ENCODE measurements around the gene CDC42SE2.
"Not testable (repeated sequence)": the region's sequence is repeated elsewhere in the genome, so short reads cannot be mapped to it uniquely, and the experiment has no call there.

Gene CDC42SE2

DNA sequence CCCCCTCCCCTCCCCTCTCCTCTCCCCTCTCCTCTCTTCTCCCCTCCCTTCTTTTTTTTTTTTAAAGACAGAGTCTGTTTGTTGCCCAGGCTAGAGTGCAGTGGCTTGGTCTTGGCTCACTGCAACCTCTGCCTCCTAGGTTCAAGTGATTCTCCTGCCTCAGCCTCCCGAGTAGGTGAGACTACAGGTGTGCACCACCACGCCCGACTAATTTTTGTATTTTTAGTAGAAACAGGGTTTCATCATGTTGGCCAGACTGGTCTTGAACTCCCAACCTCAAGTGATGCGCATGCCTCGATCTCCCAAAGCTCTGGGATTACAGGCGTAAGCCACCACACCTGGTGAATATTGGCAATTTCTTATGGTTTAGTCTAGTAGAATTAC is 14.9 kb downstream of the CDC42SE2 start:
- not testable (repeated sequence) for H3K27me3 ChIP-seq (ENCODE audit: insufficient read depth, low read length); H3K36me3 ChIP-seq (ENCODE audit: insufficient read depth, low read length); H2AFZ ChIP-seq (ENCODE audit: low read length, unreplicated experiment); H3K4me3 ChIP-seq (ENCODE audit: low read depth, low read length); H3K27ac ChIP-seq (ENCODE audit: low read depth, low read length)
- Histone ChIP-seq H3K79me2 (ENCODE audit: control insufficient read depth, insufficient read depth, low read length, unreplicated experiment) (peaks cover 64% of the 10 kb centered on the region), H3K4me1 (ENCODE audit: control insufficient read depth, insufficient read depth, low read length, unreplicated experiment) (peaks cover 17% of the 10 kb centered on the region)

DNA sequence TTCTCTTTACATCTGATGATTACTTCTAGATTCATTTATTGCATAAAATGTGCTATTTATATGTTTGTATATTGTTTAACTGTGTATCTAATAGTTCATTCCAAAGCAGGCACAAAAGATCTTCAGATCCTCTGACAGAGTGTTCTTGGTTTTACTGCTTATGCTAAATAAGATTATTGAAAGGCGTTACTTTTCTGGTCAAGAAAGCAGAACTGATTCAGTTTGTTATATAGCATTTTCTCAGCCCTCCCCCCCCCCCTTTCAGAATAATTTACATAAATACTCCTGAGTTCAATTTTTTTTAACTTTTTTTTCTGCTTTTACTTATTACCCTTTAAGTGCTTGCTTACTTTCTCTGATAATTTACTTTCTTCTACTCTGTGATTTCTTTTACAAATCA is 15.4 kb downstream of the CDC42SE2 start:
- Histone ChIP-seq H3K79me2 (ENCODE audit: control insufficient read depth, insufficient read depth, low read length, unreplicated experiment) (peaks cover 64% of the 10 kb centered on the region), H3K4me3 (ENCODE audit: low read depth, low read length) (no peak overlapping the region), H2AFZ (ENCODE audit: low read length, unreplicated experiment) (no peak overlapping the region), H3K27me3 (ENCODE audit: insufficient read depth, low read length) (no peaks in the 10 kb centered on the region), H3K36me3 (ENCODE audit: insufficient read depth, low read length) (no peaks in the 10 kb centered on the region), H3K4me1 (ENCODE audit: control insufficient read depth, insufficient read depth, low read length, unreplicated experiment) (peaks cover 17% of the 10 kb centered on the region), H3K27ac (ENCODE audit: low read depth, low read length) (no peak overlapping the region)

DNA sequence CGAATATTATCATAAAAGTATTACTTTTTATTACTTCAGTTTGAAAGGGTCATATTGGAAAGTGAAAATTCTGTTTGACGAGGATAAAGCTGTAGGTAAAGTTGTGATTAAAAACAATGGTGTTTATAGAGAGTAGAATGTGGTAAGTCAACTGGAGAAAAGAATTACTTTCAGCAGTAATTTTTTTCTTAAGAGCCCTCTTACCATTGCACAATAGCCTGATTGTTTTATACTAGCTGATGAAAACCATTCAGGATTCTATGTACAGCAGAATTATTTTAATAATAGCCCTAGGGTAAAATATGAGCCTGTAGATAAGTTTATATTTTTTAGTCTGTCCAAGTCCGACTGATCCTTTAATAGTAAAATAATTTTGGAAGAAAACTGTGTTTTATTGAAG is 16.6 kb downstream of the CDC42SE2 start:
- no peak overlapping the region for H3K4me3 ChIP-seq (ENCODE audit: low read depth, low read length)
- no peaks in the 10 kb centered on the region for H3K36me3 ChIP-seq (ENCODE audit: insufficient read depth, low read length)
- no peaks in the 10 kb centered on the region for H3K27me3 ChIP-seq (ENCODE audit: insufficient read depth, low read length)
- peaks cover 13% of the 10 kb centered on the region for H3K4me1 ChIP-seq (ENCODE audit: control insufficient read depth, insufficient read depth, low read length, unreplicated experiment)
- no peak overlapping the region for H2AFZ ChIP-seq (ENCODE audit: low read length, unreplicated experiment)
- peaks cover 62% of the 10 kb centered on the region for H3K79me2 ChIP-seq (ENCODE audit: control insufficient read depth, insufficient read depth, low read length, unreplicated experiment)
- no peak overlapping the region for H3K27ac ChIP-seq (ENCODE audit: low read depth, low read length)

DNA sequence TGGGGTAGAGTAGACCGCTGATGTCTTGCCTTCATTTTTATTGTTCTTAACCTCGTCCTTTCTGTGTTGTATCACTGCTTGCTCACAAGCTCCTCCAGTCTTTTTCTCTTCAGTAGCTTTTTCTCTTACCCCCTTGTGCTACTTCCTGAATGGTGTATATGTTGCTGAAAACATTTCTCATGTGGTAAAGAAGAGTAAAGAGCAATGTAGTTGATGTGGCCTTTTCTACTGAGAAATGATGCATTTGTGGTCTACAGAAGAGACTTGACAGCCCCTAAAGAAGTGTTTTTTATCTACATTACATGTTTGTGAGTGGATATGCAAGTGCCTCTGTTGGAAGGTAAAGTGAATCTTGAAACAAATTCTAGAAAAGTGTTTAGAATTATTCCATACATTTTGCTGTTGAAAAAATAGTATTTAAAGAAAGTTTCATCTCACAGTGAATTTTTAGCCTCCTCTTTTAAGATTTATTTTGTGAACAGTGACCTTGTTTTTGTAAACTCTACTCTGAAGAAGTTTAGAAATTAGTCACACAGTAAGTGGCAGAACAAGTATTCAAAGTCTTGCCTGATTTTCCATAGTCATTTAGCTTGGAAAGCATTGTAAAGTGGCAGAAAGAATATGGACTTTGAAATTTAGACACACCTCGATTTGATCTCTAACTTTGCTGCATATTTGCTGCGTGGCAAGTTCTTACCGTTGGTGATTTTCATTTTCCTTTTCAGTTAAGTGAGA is 17.4 kb downstream of the CDC42SE2 start:
- H3K27me3 ChIP-seq (ENCODE audit: insufficient read depth, low read length), result no peaks in the 10 kb centered on the region
- peaks cover 13% of the 10 kb centered on the region for H3K4me1 ChIP-seq (ENCODE audit: control insufficient read depth, insufficient read depth, low read length, unreplicated experiment)
- H3K4me3 ChIP-seq (ENCODE audit: low read depth, low read length), result no peak overlapping the region
- no peaks in the 10 kb centered on the region for H3K36me3 ChIP-seq (ENCODE audit: insufficient read depth, low read length)
- no peak overlapping the region for H3K27ac ChIP-seq (ENCODE audit: low read depth, low read length)
- no peak overlapping the region for H2AFZ ChIP-seq (ENCODE audit: low read length, unreplicated experiment)
- peaks cover 63% of the 10 kb centered on the region for H3K79me2 ChIP-seq (ENCODE audit: control insufficient read depth, insufficient read depth, low read length, unreplicated experiment)

DNA sequence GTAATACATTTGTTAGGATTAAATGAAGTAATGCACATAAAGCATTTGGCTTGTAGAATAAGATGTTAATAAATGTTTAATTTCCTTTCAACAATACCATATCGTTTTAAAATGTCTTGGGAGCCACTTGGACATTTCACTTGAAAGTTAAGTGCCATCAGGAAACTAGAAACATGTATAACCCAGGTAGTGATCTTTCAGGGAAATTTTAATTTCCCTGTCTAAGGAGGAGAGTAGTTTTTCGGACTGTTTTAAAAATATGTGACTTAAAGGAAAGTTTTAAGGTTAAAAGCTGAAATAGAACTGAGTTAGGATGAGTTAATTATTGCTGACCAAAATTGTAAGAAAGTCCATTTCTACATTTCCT is 18.0 kb downstream of the CDC42SE2 start:
- peaks cover 13% of the 10 kb centered on the region for H3K4me1 ChIP-seq (ENCODE audit: control insufficient read depth, insufficient read depth, low read length, unreplicated experiment)
- H3K4me3 ChIP-seq (ENCODE audit: low read depth, low read length), result no peak overlapping the region
- H3K27me3 ChIP-seq (ENCODE audit: insufficient read depth, low read length), result no peaks in the 10 kb centered on the region
- peaks cover 64% of the 10 kb centered on the region for H3K79me2 ChIP-seq (ENCODE audit: control insufficient read depth, insufficient read depth, low read length, unreplicated experiment)
- H3K27ac ChIP-seq (ENCODE audit: low read depth, low read length), result no peak overlapping the region
- H2AFZ ChIP-seq (ENCODE audit: low read length, unreplicated experiment), result no peak overlapping the region
- H3K36me3 ChIP-seq (ENCODE audit: insufficient read depth, low read length), result no peaks in the 10 kb centered on the region

DNA sequence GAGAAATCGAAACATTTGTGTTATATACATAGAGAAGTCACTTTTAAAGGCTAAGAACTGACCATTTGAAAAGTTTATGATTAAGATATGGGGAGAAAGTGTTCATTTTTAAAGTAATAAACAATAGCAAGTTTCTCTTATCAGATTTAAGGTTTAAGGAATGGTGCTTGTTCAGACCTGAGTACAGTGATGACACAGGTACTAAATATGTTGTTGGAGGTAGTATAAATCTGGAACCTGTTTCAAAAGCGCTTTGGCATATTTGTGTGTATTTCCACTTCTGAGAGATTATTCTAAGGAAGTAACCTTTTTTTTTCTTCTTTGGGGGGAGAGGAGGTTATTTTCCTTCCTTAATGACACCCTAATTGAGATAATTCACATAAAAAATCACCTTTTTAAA is 18.4 kb downstream of the CDC42SE2 start:
- Histone ChIP-seq H3K4me3 (ENCODE audit: low read depth, low read length) (no peak overlapping the region), H2AFZ (ENCODE audit: low read length, unreplicated experiment) (no peak overlapping the region), H3K36me3 (ENCODE audit: insufficient read depth, low read length) (no peaks in the 10 kb centered on the region), H3K79me2 (ENCODE audit: control insufficient read depth, insufficient read depth, low read length, unreplicated experiment) (peaks cover 63% of the 10 kb centered on the region), H3K4me1 (ENCODE audit: control insufficient read depth, insufficient read depth, low read length, unreplicated experiment) (peaks cover 13% of the 10 kb centered on the region), H3K27me3 (ENCODE audit: insufficient read depth, low read length) (no peaks in the 10 kb centered on the region), H3K27ac (ENCODE audit: low read depth, low read length) (no peak overlapping the region)

DNA sequence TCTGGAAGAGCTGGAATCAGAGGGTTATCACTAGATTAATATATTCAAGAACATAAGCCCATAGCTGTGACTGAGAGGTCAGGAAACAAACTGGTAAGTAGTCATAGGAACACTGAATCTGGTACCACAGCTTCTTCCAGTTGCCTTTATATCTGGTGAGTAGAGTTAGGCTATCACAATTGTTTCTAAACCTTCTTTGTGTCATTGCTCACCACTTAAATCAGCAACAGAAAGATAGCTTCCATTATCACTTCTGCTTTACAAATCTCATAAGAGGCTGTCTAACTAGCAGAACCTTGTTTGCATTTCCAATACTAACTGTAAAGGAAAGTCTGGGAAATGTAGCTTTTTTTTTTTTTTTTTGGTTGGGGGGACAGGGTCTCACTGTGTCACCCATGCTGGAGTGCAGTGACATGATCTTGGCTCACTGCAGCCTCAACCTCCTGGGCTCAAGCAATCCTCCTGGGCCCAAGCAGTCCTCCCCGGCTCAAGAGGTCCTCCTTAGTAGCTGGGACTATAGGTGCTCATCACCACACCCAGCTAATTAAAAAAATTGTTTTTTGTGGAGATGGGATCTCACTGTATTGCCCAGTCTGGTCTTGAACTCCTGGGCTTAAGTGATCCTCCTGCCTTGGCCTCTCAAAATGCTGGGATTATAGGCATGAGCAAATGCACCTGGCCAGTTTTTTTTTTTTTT is 22.0 kb downstream of the CDC42SE2 start:
- Histone ChIP-seq H3K27ac (ENCODE audit: low read depth, low read length) (no peak overlapping the region), H2AFZ (ENCODE audit: low read length, unreplicated experiment) (no peak overlapping the region), H3K79me2 (ENCODE audit: control insufficient read depth, insufficient read depth, low read length, unreplicated experiment) (peaks cover 66% of the 10 kb centered on the region), H3K27me3 (ENCODE audit: insufficient read depth, low read length) (no peaks in the 10 kb centered on the region), H3K4me3 (ENCODE audit: low read depth, low read length) (no peak overlapping the region), H3K4me1 (ENCODE audit: control insufficient read depth, insufficient read depth, low read length, unreplicated experiment) (peaks cover 13% of the 10 kb centered on the region), H3K36me3 (ENCODE audit: insufficient read depth, low read length) (no peaks in the 10 kb centered on the region)

DNA sequence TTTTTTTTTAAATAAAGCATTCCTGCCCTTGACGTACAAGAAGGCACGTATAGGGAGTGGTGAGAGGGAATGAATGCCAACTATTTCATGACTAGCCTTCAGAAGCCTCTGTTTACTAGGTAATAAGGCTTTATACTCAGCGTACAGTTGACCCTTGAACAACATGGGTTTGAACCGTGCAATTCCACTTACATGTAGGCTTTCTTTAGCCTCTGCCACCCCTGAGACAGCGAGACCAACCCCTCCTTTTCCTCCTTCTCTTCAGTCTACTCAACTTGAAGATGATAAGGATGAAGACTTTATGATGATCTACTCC is 22.5 kb downstream of the CDC42SE2 start:
- Histone ChIP-seq H3K27me3 (ENCODE audit: insufficient read depth, low read length) (no peaks in the 10 kb centered on the region), H3K4me1 (ENCODE audit: control insufficient read depth, insufficient read depth, low read length, unreplicated experiment) (peaks cover 9% of the 10 kb centered on the region), H3K36me3 (ENCODE audit: insufficient read depth, low read length) (no peaks in the 10 kb centered on the region), H3K79me2 (ENCODE audit: control insufficient read depth, insufficient read depth, low read length, unreplicated experiment) (peaks cover 65% of the 10 kb centered on the region), H2AFZ (ENCODE audit: low read length, unreplicated experiment) (no peak overlapping the region), H3K27ac (ENCODE audit: low read depth, low read length) (no peak overlapping the region), H3K4me3 (ENCODE audit: low read depth, low read length) (no peak overlapping the region)

DNA sequence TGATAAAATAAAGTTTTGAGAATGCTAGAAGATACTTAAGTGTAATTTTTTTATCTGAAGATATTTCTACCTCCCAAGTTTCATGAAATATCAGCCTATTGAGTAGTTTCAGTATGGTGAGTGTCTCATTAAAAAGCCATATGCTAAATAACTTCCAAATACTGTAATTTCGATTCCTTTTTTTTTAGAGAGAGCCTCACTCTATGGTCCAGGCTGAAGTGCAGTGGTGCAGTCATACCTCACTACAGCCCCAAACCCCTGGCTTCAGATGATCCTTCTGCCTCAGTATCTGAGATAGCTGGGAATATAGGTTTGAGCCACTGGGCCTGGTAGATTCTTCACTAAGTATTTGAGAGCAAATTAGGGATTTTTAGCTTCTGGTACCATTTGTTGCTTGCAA is 24.5 kb downstream of the CDC42SE2 start:
- H3K27ac ChIP-seq (ENCODE audit: low read depth, low read length), result no peak overlapping the region
- no peaks in the 10 kb centered on the region for H3K36me3 ChIP-seq (ENCODE audit: insufficient read depth, low read length)
- no peak overlapping the region for H2AFZ ChIP-seq (ENCODE audit: low read length, unreplicated experiment)
- H3K27me3 ChIP-seq (ENCODE audit: insufficient read depth, low read length), result no peaks in the 10 kb centered on the region
- peaks cover 58% of the 10 kb centered on the region for H3K79me2 ChIP-seq (ENCODE audit: control insufficient read depth, insufficient read depth, low read length, unreplicated experiment)
- H3K4me3 ChIP-seq (ENCODE audit: low read depth, low read length), result no peak overlapping the region
- no peaks in the 10 kb centered on the region for H3K4me1 ChIP-seq (ENCODE audit: control insufficient read depth, insufficient read depth, low read length, unreplicated experiment)

DNA sequence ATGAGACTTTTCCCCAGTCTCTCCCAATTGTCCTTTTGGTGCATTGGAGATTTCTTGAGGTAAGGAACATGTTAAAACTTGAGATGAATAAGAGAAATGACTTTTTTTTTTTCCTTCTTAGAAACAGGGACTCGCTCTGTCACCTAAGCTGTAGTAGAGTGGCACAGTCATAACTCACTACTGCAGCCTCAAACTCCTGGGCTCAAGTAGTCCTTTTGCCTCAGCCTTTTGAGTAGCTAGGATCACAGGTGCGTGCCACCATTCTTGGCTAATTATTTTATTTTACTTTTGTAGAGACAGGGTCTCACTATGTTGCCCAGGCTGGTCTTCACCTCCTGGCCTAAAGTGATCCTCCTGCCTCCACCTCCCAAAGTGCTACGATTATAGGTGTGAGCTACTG is 25.9 kb downstream of the CDC42SE2 start:
- H3K27ac ChIP-seq (ENCODE audit: low read depth, low read length), result no peak overlapping the region
- H3K79me2 ChIP-seq (ENCODE audit: control insufficient read depth, insufficient read depth, low read length, unreplicated experiment), result peaks cover 54% of the 10 kb centered on the region

DNA sequence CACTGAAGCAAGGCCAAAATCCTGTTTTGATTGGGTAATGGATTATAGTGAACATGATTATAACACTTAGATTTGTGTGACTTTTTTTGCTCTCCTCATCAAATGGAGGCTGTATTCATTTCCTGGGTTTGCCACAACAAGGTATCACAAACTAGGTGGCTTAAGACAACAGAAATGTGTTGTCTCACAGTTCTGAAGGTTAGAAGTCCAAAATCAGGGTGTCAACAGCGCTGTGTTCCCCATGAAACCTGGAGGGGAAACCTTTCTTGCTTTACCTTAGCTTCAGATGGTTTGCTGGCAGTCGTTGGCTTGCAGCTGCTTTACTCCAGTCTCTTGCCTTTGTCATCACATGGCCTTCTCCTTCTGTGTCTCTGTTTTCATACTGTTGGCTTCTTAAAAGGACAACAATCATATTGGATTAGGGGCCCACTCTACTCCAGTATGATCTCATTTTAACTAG is 32.4 kb downstream of the CDC42SE2 start:
- Histone ChIP-seq H3K36me3 (ENCODE audit: insufficient read depth, low read length) (no peaks in the 10 kb centered on the region), H3K4me3 (ENCODE audit: low read depth, low read length) (no peak overlapping the region), H3K79me2 (ENCODE audit: control insufficient read depth, insufficient read depth, low read length, unreplicated experiment) (peaks cover 56% of the 10 kb centered on the region), H2AFZ (ENCODE audit: low read length, unreplicated experiment) (no peak overlapping the region), H3K4me1 (ENCODE audit: control insufficient read depth, insufficient read depth, low read length, unreplicated experiment) (no peaks in the 10 kb centered on the region), H3K27me3 (ENCODE audit: insufficient read depth, low read length) (no peaks in the 10 kb centered on the region), H3K27ac (ENCODE audit: low read depth, low read length) (no peak overlapping the region)

More for the DNA sequence above, 25.9 kb downstream of the CDC42SE2 start:
- Histone ChIP-seq H2AFZ (ENCODE audit: low read length, unreplicated experiment) (no peak overlapping the region), H3K36me3 (ENCODE audit: insufficient read depth, low read length) (no peaks in the 10 kb centered on the region), H3K4me3 (ENCODE audit: low read depth, low read length) (no peak overlapping the region), H3K4me1 (ENCODE audit: control insufficient read depth, insufficient read depth, low read length, unreplicated experiment) (no peaks in the 10 kb centered on the region), H3K27me3 (ENCODE audit: insufficient read depth, low read length) (no peaks in the 10 kb centered on the region)

Measured in ACC112 (cell line).